HepG2 (cell line): ENCODE measurements around the gene ZNF628. TPM values are rescaled to one million over a fixed set of nuclear protein-coding genes. Genes with fewer than 3 reads are reported as not detected.

ENCODE experiments used
- ATF4 ChIP-seq, 2 experiments: fragments of 450-650 bp in 1 of 2; sonication (generic) in 1 of 2; formaldehyde crosslinking; IDR thresholded peaks; 2 replicates each; pipeline versions ENCODE4 v1.5.0 to v1.8.0; 2020 to 2022; ENCODE audit warnings: mild to moderate bottlenecking in 1 of 2, missing genetic modification reagents in 1 of 2
- BATF2 ChIP-seq: sonication (generic); formaldehyde crosslinking; IDR thresholded peaks from 2 replicates; pipeline ENCODE4 v1.8.0; 2022; ENCODE audit warnings: mild to moderate bottlenecking, missing genetic modification reagents, moderate library complexity
- E2F1 ChIP-seq: sonication (generic); formaldehyde crosslinking; IDR thresholded peaks from 2 replicates; pipeline ENCODE4 v1.5.0; 2020; ENCODE audit warnings: missing genetic modification reagents
- EHMT2 ChIP-seq: fragments of 200-600 bp; sonication (generic); IDR thresholded peaks from 2 replicates; pipeline ENCODE4 v1.7.0; 2017; ENCODE audit warnings: antibody characterized with exemption, low read depth, low read length, borderline replicate concordance
- HMG20B ChIP-seq: conservative IDR thresholded peaks from 2 replicates; pipeline ENCODE4 v1.6.1; 2016; ENCODE audit warnings: missing genetic modification reagents, missing compliant biosample characterization
- HNRNPUL1 ChIP-seq: fragments of 200-400 bp; formaldehyde crosslinking; IDR thresholded peaks from 2 replicates; pipeline ENCODE4 v1.6.1; 2017; ENCODE audit warnings: low read depth, mild to moderate bottlenecking, low read length, moderate library complexity
- HOMEZ ChIP-seq: IDR thresholded peaks from 2 replicates; pipeline ENCODE4 v1.6.1; 2016; ENCODE audit warnings: low read depth
- MIER2 ChIP-seq: IDR thresholded peaks from 2 replicates; pipeline ENCODE4 v1.6.1; 2016; ENCODE audit warnings: missing biosample characterization, missing genetic modification reagents
- PLSCR1 ChIP-seq: sonication (generic); formaldehyde crosslinking; IDR thresholded peaks from 2 replicates; pipeline ENCODE4 v1.5.0; 2020; ENCODE audit warnings: missing genetic modification reagents, mild to moderate bottlenecking, borderline replicate concordance
- POGZ ChIP-seq: sonication (generic); formaldehyde crosslinking; IDR thresholded peaks from 2 replicates; pipeline ENCODE4 v1.4.0; 2020; ENCODE audit warnings: mild to moderate bottlenecking, missing genetic modification reagents
- RFX5 ChIP-seq: IDR thresholded peaks from 2 replicates; pipeline ENCODE4 v1.6.1; 2011; ENCODE audit warnings: low read depth, low read length, improper control_type of control experiment
- SIN3A ChIP-seq: IDR thresholded peaks from 2 replicates; pipeline ENCODE4 v1.6.1; 2011; ENCODE audit warnings: low read depth, mild to moderate bottlenecking, control low read depth, low read length, borderline replicate concordance
- SMYD3 ChIP-seq: sonication (generic); formaldehyde crosslinking; IDR thresholded peaks from 2 replicates; pipeline ENCODE4 v1.8.1; 2023; ENCODE audit warnings: mild to moderate bottlenecking, missing genetic modification reagents
- TFDP1 ChIP-seq: IDR thresholded peaks from 2 replicates; pipeline ENCODE4 v1.6.1; 2016; ENCODE audit warnings: missing compliant biosample characterization, missing genetic modification reagents, borderline replicate concordance
- ZKSCAN5 ChIP-seq: sonication (generic); formaldehyde crosslinking; IDR thresholded peaks from 2 replicates; pipeline ENCODE4 v1.5.1; 2020; ENCODE audit warnings: mild to moderate bottlenecking, missing genetic modification reagents
- ZNF180 ChIP-seq: sonication (generic); formaldehyde crosslinking; IDR thresholded peaks from 2 replicates; pipeline ENCODE4 v1.4.0; 2020; ENCODE audit warnings: low read depth, missing genetic modification reagents, borderline replicate concordance
- ZNF230 ChIP-seq: sonication (generic); formaldehyde crosslinking; IDR thresholded peaks from 2 replicates; pipeline ENCODE4 v1.4.0; 2020; ENCODE audit warnings: mild to moderate bottlenecking, missing genetic modification reagents
- ZNF776 ChIP-seq: sonication (generic); formaldehyde crosslinking; IDR thresholded peaks from 2 replicates; pipeline ENCODE4 v1.4.0; 2020; ENCODE audit warnings: mild to moderate bottlenecking, missing genetic modification reagents
- ZXDC ChIP-seq: sonication (generic); formaldehyde crosslinking; IDR thresholded peaks from 2 replicates; pipeline ENCODE4 v1.5.0; 2020; ENCODE audit warnings: mild to moderate bottlenecking, missing genetic modification reagents
- polyA plus RNA-seq, 8 experiments: library from polyadenylated mRNA; depleted of rRNA in 3 of 8; stranded (reverse) in 7 of 8; unstranded in 1 of 8; fragments of >200 nt; fragmentation: Illumina TruSeq in 4 of 8; extraction: Trizol in 4 of 8; gene quantifications; 2 replicates each; pipeline versions ENCODE4 v1.2.1 to v1.2.3, GENCODE V29; 2011 to 2016; ENCODE audit warnings: low read depth in 4 of 8, missing spikeins in 1 of 8, mixed read lengths in 1 of 8; ENCODE audit not compliant: insufficient read depth in 1 of 8
- total RNA-seq, 5 experiments: library from RNA; depleted of rRNA; stranded (reverse); fragments of >200 nt; fragmentation: Illumina TruSeq; extraction: Trizol; gene quantifications; 2 replicates each; pipeline ENCODE4 v1.2.3, GENCODE V29; 2016; ENCODE audit warnings: low read depth in 1 of 5

Gene ZNF628
- total and polyA plus RNA-seq, 2 of the 13 experiments (the other 11 are each of a cell fraction or from before 2014, with no cell fraction given): 0.54 to 1.2 TPM

- no peak for TF ChIP-seq PLSCR1 (CRISPR knock-in tag)
- TF ChIP-seq ZNF776 (CRISPR knock-in tag): no peak
- no peak for TF ChIP-seq BATF2
- TF ChIP-seq SIN3A: peak; percentile 23; the same call in 1 of the 2 replicates
- TF ChIP-seq MIER2 (CRISPR knock-in tag): no peak
- TF ChIP-seq ATF4 (CRISPR knock-in tag; IDR thresholded peaks at IDR 0.05): 0 out of 4 replicates have a peak, but pooled peaks of 1 of the 2 experiments have one; percentile 30
- no peak for TF ChIP-seq HMG20B
- TF ChIP-seq HNRNPUL1: no peak
- no peak for TF ChIP-seq ZKSCAN5
- no peak for TF ChIP-seq RFX5
- no peak for TF ChIP-seq ZXDC
- no peak for TF ChIP-seq E2F1 (CRISPR knock-in tag)
- TF ChIP-seq HOMEZ (CRISPR knock-in tag): no peak
- TF ChIP-seq TFDP1 (CRISPR knock-in tag): no peak
- TF ChIP-seq POGZ (CRISPR knock-in tag): no peak
- TF ChIP-seq EHMT2: no peak
- no peak for TF ChIP-seq ZNF230
- TF ChIP-seq SMYD3 (CRISPR knock-in tag): no peak
- TF ChIP-seq ZNF180 (CRISPR knock-in tag): no peak
These were observed 15.7 kb upstream of the ZNF628 start (continued) for GRCh38 chr19:55460670-55461258.
